ENCODE results near the gene EFCAB12.

Gene EFCAB12

GRCh38 chr3:129424185-129424841 is 4.1 kb downstream of the EFCAB12 start:
- no peak for TF ChIP-seq SIN3A (IDR thresholded peaks at IDR 0.05; ENCODE audit: borderline replicate concordance, insufficient read depth, low read length)
- no peak for TF ChIP-seq POLR2AphosphoS5 (IDR thresholded peaks at IDR 0.05; ENCODE audit: low read depth, low read length)
- no peak for TF ChIP-seq TAF1 (IDR thresholded peaks at IDR 0.05; ENCODE audit: borderline replicate concordance, insufficient read depth, low read length)
- no peak for TF ChIP-seq FOXP2 (optimal IDR thresholded peaks at IDR 0.05; ENCODE audit: borderline replicate concordance, extremely low read depth, extremely low read length, insufficient read depth)
- TF ChIP-seq REST (IDR thresholded peaks at IDR 0.05; ENCODE audit: insufficient read depth in 1 of 2, low read depth in 2 of 2, low read length in 2 of 2): no peak

GRCh38 chr3:129422897-129423296 is 5.5 kb downstream of the EFCAB12 start:
- no peak for TF ChIP-seq REST (IDR thresholded peaks at IDR 0.05; ENCODE audit: insufficient read depth in 1 of 2, low read depth in 2 of 2, low read length in 2 of 2)
- TF ChIP-seq POLR2AphosphoS5 (IDR thresholded peaks at IDR 0.05; ENCODE audit: low read depth, low read length): no peak
- no peak for TF ChIP-seq TAF1 (IDR thresholded peaks at IDR 0.05; ENCODE audit: borderline replicate concordance, insufficient read depth, low read length)
- no peak for TF ChIP-seq SIN3A (IDR thresholded peaks at IDR 0.05; ENCODE audit: borderline replicate concordance, insufficient read depth, low read length)
- no peak for TF ChIP-seq FOXP2 (optimal IDR thresholded peaks at IDR 0.05; ENCODE audit: borderline replicate concordance, extremely low read depth, extremely low read length, insufficient read depth)

- TF ChIP-seq REST (IDR thresholded peaks at IDR 0.05; ENCODE audit: insufficient read depth in 1 of 2, low read depth in 2 of 2, low read length in 2 of 2) (no peak), TAF1 (IDR thresholded peaks at IDR 0.05; ENCODE audit: borderline replicate concordance, insufficient read depth, low read length) (no peak), SIN3A (IDR thresholded peaks at IDR 0.05; ENCODE audit: borderline replicate concordance, insufficient read depth, low read length) (no peak), POLR2AphosphoS5 (IDR thresholded peaks at IDR 0.05; ENCODE audit: low read depth, low read length) (no peak), FOXP2 (optimal IDR thresholded peaks at IDR 0.05; ENCODE audit: borderline replicate concordance, extremely low read depth, extremely low read length, insufficient read depth) (no peak)
Measured at GRCh38 chr3:129421988-129422745, 6.3 kb downstream of the EFCAB12 start.

DNA sequence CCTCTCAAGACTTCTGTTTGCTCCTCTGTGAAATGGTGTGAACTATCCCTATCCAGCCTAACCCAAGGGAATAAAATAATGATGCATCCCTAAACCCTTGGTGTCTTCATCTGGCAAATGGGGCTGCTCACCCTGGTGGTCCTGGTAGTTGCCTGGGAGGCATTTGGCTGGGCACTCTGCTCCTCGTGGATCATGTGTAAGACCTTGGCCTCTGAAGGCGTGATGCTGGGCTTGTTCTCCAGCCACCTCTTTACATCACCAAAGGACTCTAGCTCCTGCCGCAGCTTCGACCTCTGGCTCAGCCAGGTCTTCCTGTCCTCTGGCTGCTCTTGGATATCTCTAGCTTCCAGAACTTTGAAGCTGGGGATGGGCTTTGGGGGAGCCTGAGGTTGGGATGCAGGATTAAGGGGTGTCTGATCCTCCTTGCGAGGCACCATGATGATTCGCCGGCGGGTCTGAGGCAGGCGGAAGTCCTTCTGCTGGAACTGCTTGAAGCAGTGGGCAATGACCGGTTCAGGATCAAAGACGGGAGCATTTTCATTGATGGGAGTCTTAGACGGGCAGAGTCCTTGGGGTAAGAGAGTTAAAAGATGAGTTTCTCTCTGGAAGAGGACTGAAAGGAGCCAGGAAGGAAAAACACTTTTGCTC is 7.1 kb downstream of the EFCAB12 start:
- TF ChIP-seq TAF1 (IDR thresholded peaks at IDR 0.05; ENCODE audit: borderline replicate concordance, insufficient read depth, low read length) (no peak), SIN3A (IDR thresholded peaks at IDR 0.05; ENCODE audit: borderline replicate concordance, insufficient read depth, low read length) (no peak), REST (IDR thresholded peaks at IDR 0.05; ENCODE audit: insufficient read depth in 1 of 2, low read depth in 2 of 2, low read length in 2 of 2) (no peak), POLR2AphosphoS5 (IDR thresholded peaks at IDR 0.05; ENCODE audit: low read depth, low read length) (no peak), FOXP2 (optimal IDR thresholded peaks at IDR 0.05; ENCODE audit: borderline replicate concordance, extremely low read depth, extremely low read length, insufficient read depth) (no peak)
